Spleen (tissue), 3 donors: ENCODE data around the gene STARD13.
"Not testable (repeated sequence)": the region's sequence is repeated elsewhere in the genome, so short reads cannot be mapped to it uniquely, and the experiment has no call there.

Experiments
- POLR2A ChIP-seq, 3 donors: fragments of 450-650 bp; IDR thresholded peaks; one replicate each; pipeline ENCODE4 v1.5.1; 2017; ENCODE audit warnings: antibody characterized with exemption in 3 of 3, mild to moderate bottlenecking in 1 of 3
- POLR2AphosphoS5 ChIP-seq, 3 donors: sonication (generic); formaldehyde crosslinking; IDR thresholded peaks; one replicate each; pipeline ENCODE4 v1.5.1; 2017; ENCODE audit warnings: antibody characterized with exemption in 3 of 3

DNA sequence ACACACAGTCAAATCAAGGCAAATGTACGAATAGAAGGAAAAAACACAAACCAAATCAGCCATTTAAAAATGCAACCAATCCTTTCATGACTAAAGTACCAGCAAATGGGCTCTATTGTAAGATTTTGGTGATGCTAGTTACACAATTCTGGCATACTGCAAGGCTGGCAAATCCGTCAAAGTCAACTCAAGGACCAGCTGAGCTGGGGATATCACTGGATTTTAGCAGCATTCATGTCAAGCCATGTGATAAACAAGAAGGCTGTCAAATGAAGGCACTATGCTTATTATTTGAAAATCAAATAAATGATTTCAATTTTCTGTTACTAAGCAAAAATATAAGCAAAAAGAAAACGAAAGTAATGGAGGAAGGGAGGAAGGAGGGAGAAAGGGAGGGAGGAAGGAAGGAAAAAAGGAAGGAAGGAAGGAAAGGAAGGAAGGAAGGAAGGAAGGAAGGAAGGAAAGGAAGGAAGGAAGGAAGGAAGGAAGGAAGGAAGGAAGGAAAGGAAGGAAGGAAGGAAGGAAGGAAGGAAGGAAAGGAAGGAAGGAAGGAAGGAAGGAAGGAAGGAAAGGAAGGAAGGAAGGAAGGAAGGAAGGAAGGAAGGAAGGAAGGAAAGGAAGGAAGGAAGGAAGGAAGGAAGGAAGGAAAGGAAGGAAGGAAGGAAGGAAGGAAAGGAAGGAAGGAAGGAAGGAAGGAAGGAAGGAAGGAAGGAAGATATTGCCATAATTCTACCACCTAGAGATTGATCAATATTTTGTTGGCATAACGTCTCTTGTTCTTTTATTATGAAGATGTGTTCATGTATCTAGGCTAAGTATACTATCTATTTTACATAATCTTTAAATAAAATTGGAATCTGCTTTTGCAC, 108.0 kb downstream of the STARD13 start:
- TF ChIP-seq POLR2A, POLR2AphosphoS5 (IDR thresholded peaks at IDR 0.05): not testable (repeated sequence)
